Measurements from ENCODE around the gene SHPK. TPM values are rescaled to one million over a fixed set of nuclear protein-coding genes. Genes with fewer than 3 reads are reported as not detected.

The SHPK gene
- total RNA-seq, 2 donors from 2014 or later = 3.3 to 4.2 TPM

- no peaks in the 10 kb centered on the region for H3K27me3 ChIP-seq
- H3K9me3 ChIP-seq = no peaks in the 10 kb centered on the region
- H3K4me3 ChIP-seq = no peak overlapping the region
- no peaks in the 10 kb centered on the region for H3K36me3 ChIP-seq
- DNase-seq (ENCODE audit: low spot score) = no peak
- peaks cover 0 to 24% of the 10 kb centered on the region in 2 donors for H3K4me1 ChIP-seq
- no peak for TF ChIP-seq CTCF (IDR thresholded peaks at IDR 0.05)
- no peak overlapping the region for H3K27ac ChIP-seq
Measured at GRCh38 chr17:3641717-3642486, 5.9 kb upstream of the SHPK start.

- H3K27me3 ChIP-seq = no peaks in the 10 kb centered on the region
- no peaks in the 10 kb centered on the region for H3K36me3 ChIP-seq
- H3K4me3 ChIP-seq = no peak overlapping the region
- no peaks in the 10 kb centered on the region for H3K9me3 ChIP-seq
- peak overlapping the region; percentile 51 to 55 for H3K27ac ChIP-seq
- no peak for DNase-seq (ENCODE audit: low spot score)
- peaks cover 0 to 25% of the 10 kb centered on the region in 2 donors for H3K4me1 ChIP-seq
- no peak for TF ChIP-seq CTCF (IDR thresholded peaks at IDR 0.05)
Measured at GRCh38 chr17:3641014-3641413, 5.0 kb upstream of the SHPK start.

- H3K9me3 ChIP-seq = no peaks in the 10 kb centered on the region
- H3K4me3 ChIP-seq = no peak overlapping the region
- H3K4me1 ChIP-seq = peaks cover 0 to 31% of the 10 kb centered on the region in 2 donors
- TF ChIP-seq CTCF (IDR thresholded peaks at IDR 0.05) = no peak
- H3K36me3 ChIP-seq = no peaks in the 10 kb centered on the region
- H3K27ac ChIP-seq = peak overlapping the region; percentile 51 to 55
- no peak for DNase-seq (ENCODE audit: low spot score)
- H3K27me3 ChIP-seq = no peaks in the 10 kb centered on the region
Measured at GRCh38 chr17:3639981-3640596, 4.0 kb upstream of the SHPK start.

- no peak for DNase-seq (ENCODE audit: low spot score)
- no peak for TF ChIP-seq CTCF (IDR thresholded peaks at IDR 0.05)
- no peaks in the 10 kb centered on the region for H3K9me3 ChIP-seq
- peak overlapping the region; percentile 84 to 99 for H3K4me3 ChIP-seq
- peak overlapping the region; percentile 94 to 95 for H3K27ac ChIP-seq
- peaks cover 0 to 47% of the 10 kb centered on the region in 2 donors for H3K4me1 ChIP-seq
- no peaks in the 10 kb centered on the region for H3K27me3 ChIP-seq
- H3K36me3 ChIP-seq = no peaks in the 10 kb centered on the region
Measured at GRCh38 chr17:3636908-3637373, 891 bp upstream of the SHPK start.

GRCh38 chr17:3635474-3636153 is 436 bp downstream of the SHPK start:
- no peak for TF ChIP-seq CTCF (IDR thresholded peaks at IDR 0.05)
- H3K9me3 ChIP-seq = no peaks in the 10 kb centered on the region
- H3K27ac ChIP-seq = peak overlapping the region; percentile 94 to 95
- DNase-seq (ENCODE audit: low spot score) = no peak
- H3K4me3 ChIP-seq = peak overlapping the region; percentile 84 to 99
- no peaks in the 10 kb centered on the region for H3K36me3 ChIP-seq
- no peaks in the 10 kb centered on the region for H3K27me3 ChIP-seq
- peaks cover 0 to 46% of the 10 kb centered on the region in 2 donors for H3K4me1 ChIP-seq

Measured in right atrium auricular region (tissue), 2 donors.